Hippocampal formation (tissue), 2 donors: ENCODE data around the gene PPP1R2.
"Not testable (repeated sequence)": the region's sequence is repeated elsewhere in the genome, so short reads cannot be mapped to it uniquely, and the experiment has no call there.

Source experiments
- DNase-seq, 2 donors: peaks; one replicate each; lab custom pipeline; 2025; lab: John Stamatoyannopoulos, UW

Gene PPP1R2

GRCh38 chr3:195537995-195538394, 5.1 kb downstream of the PPP1R2 start:
- no peak for DNase-seq

GRCh38 chr3:195535293-195535692, 7.8 kb downstream of the PPP1R2 start:
- DNase-seq = no peak

GRCh38 chr3:195532834-195533233, 10.3 kb downstream of the PPP1R2 start:
- no peak for DNase-seq

- no peak for DNase-seq
Observed at GRCh38 chr3:195532345-195532744, 10.8 kb downstream of the PPP1R2 start.

- no peak for DNase-seq
Observed at GRCh38 chr3:195531683-195532082, 11.4 kb downstream of the PPP1R2 start.

GRCh38 chr3:195526492-195526891, 16.6 kb downstream of the PPP1R2 start:
- no peak for DNase-seq

GRCh38 chr3:195524171-195524896, 18.8 kb downstream of the PPP1R2 start:
- no peak for DNase-seq

GRCh38 chr3:195522254-195523023, 20.7 kb downstream of the PPP1R2 start:
- DNase-seq = peak in 1 of 2 donors; percentile 42

- no peak for DNase-seq
Observed at GRCh38 chr3:195517030-195517429, 26.1 kb downstream of the PPP1R2 start.

- DNase-seq = not testable (repeated sequence)
Observed at GRCh38 chr3:195514610-195515235, 28.4 kb downstream of the PPP1R2 start.

GRCh38 chr3:195512798-195513345, 30.3 kb downstream of the PPP1R2 start:
- DNase-seq = no peak

- no peak for DNase-seq
Observed at GRCh38 chr3:195511136-195511535, 32.0 kb downstream of the PPP1R2 start.

- DNase-seq = no peak
Observed at GRCh38 chr3:195508185-195508584, 34.9 kb downstream of the PPP1R2 start.

- DNase-seq = no peak
Observed at GRCh38 chr3:195475614-195476013, 67.5 kb downstream of the PPP1R2 start.

- DNase-seq = not testable (repeated sequence)
Observed at GRCh38 chr3:195475116-195475515, 68.0 kb downstream of the PPP1R2 start.

GRCh38 chr3:195468841-195469240, 74.3 kb downstream of the PPP1R2 start:
- no peak for DNase-seq

GRCh38 chr3:195468391-195468776, 74.7 kb downstream of the PPP1R2 start:
- no peak for DNase-seq

GRCh38 chr3:195467641-195468390, 75.3 kb downstream of the PPP1R2 start:
- DNase-seq = no peak

GRCh38 chr3:195466251-195466650, 76.9 kb downstream of the PPP1R2 start:
- no peak for DNase-seq
